HK-2 (cell line): ENCODE results near the gene INSM2.

Experiments used
- DNase-seq: peaks from one replicate; pipeline ENCODE4 v3.0.0-alpha.2; 2018; ENCODE audit not compliant: unreplicated experiment

The INSM2 gene, protein sequence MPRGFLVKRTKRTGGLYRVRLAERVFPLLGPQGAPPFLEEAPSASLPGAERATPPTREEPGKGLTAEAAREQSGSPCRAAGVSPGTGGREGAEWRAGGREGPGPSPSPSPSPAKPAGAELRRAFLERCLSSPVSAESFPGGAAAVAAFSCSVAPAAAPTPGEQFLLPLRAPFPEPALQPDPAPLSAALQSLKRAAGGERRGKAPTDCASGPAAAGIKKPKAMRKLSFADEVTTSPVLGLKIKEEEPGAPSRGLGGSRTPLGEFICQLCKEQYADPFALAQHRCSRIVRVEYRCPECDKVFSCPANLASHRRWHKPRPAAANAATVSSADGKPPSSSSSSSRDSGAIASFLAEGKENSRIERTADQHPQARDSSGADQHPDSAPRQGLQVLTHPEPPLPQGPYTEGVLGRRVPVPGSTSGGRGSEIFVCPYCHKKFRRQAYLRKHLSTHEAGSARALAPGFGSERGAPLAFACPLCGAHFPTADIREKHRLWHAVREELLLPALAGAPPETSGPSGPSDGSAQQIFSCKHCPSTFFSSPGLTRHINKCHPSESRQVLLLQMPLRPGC

DNA sequence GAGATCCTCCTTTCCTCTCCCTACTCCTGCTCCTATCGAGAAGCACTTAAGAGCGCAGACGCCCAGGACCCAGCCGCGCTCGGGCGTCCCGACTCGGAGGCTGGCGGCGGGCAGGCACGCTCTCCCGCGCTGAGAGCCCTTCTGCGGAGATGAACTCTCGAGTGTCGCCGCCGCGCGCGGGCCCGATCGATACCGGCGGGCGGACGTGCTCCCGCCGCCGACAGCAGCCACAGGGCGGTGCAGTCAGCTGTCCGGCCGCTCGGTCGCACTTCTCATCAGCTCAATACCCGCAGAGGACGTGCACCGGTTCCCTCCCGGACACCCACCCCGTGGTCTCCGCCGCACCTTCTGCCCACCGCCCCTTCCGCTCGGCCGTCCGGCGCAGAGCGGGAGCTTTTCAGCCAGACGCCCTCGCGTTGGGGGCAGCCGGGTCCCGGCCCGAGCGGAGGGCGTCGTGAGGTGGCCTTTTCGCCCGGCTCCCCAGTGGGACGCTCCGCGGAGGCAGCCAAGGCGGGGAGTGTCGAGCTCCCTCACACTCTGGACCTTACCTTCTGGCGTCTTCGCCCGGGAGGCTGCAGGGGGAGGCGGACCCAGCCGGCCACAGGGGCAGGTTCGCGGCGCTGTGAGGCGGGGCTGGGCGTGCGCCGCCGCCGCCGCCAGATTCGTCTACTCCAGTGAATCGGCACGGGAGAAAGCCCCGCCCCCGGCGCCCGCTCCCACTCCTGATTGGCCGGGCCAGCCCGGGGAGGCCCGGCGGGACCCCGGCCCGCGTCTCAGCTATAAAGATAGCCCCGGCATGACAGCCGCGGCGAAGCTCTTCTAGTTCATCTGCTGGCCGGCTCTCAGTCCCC lies at the start of gene INSM2:
Gene INSM2, plus strand, starts transcription at position 808 of the 851 bp plus-strand sequence. CDS start 89 bp downstream, outside the sequence.
- DNase-seq: peak; percentile 77

DNA sequence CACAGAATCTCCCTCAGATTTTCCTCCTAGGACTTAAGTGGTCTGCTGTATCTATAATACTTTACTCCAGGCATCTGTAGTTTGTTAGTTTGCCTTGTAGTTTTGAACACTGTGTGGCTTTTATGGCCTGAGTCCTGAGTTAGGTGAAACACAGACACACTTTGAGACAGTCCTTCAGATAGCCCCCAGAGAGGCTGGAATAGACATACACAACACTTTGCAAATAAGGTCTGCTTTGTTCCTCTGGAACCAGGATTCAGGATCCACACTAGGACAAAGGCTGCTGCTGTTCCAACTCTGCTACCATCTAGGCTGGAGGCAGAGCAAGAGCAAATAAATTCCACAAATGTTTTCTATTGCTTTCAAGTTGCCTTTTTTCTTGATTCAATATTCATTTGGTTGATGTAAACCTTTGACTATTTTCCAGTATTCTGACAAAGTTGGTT lies 41.4 kb upstream of the INSM2 start:
- no peak for DNase-seq

DNA sequence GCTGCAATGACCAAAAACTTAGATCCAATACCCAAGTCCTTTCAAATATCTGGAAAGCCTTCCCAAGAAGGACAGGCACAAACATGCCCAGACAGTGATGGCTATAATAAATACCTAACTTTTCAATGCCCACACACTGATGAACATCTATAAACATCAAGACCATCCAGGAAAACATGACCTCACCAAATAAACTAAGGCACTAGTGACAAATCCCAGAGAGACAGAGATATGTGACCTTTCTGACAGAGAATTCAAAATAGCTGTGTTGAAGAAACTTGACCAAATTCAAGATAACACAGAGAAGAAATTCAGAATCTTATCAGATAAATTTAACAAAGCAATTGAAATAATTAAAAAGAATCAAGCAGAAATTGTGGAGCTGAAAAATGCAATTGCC lies 38.7 kb upstream of the INSM2 start:
- no peak for DNase-seq

DNA sequence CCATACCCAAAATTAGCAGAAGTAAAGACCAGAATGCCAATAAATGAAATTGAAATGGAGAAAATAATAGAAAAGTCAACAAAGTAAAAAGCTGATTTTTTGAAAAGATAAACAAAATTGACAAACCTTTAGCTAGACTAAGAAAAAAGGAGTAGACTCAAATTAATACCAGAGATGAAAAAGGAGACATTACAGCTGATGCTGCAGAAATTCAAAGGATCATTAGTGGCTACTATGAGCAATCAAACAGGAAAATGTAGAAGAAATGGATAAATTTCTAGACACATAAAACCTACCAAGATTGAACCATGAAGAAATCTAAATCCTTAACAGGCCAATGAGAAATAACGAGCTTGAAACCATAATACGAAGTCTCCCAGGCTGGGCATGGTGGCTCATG lies 34.8 kb upstream of the INSM2 start:
- DNase-seq: no peak

DNA sequence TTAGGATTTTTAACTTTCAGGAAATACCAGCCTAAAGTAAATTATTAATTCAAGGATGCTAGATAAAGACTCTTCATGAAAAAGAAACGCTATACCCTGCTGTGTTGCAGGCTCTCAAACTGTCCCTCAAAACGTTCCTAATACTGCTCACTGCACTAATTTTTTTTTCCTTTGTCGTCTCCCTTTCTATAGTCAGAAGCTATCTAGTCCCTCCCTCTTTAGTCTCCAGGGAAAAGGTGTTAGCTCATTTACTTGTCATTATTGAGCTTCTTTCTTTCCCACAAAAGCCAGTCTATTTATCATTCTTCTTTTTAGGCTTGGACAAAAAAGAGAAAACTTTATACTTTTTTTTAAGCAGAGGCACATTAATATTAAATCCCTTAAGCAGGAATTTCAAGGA lies 30.3 kb upstream of the INSM2 start:
- no peak for DNase-seq

DNA sequence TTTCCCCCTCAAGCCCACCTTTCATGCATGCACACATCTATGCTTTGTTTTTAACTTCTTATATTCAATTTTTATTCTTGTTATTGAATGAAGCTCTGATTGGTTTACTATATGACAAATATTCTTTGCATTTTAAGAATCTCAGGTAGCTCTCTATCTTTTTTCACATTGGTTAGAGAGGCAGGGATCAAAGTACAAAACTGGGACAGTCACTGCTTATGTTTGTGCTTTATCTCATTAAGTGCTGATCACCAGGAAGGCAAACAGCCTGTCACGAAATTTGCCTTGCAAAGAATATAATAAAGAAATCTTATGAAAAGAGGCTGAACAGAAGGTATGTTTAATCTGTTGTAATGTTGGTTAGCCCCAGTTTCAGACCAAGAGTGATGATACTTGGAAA lies 29.7 kb upstream of the INSM2 start:
- no peak for DNase-seq

DNA sequence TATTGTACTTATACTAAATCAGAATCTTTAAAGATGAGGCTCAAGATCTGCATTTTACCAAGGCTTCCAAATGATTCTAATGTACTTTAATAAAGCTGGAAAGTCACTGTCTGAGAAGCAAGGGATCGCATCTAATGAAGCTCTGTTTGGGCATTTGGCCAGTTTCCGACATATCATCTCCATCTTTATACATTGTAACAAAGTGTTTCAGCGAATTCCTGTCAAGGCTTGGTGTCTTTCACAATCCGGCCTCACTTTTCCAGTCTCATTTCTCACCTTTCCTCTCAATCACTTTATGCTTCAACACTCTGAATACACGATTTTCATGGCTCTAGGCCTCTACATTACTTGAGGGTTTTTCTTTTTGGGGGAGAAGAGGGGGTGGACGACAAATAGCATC lies 27.5 kb upstream of the INSM2 start:
- no peak for DNase-seq

DNA sequence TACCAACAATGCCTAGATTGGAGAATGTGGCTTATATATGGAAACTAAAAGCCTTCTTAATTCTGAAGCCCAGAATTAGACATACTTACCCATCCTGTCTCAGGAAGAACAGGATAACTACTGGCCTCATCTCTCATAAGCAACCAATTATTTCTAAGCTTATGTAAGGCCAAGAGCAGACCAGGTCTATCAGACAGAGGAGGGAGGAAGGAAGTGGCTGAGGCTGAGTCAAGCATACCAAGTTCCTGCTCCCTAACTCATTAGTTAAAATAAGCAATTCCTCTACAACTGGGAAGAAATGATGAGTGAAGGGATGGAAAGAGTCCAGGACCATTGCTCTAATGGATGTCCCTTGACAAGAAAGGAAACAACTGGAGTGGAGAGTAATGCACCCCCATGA lies 27.0 kb upstream of the INSM2 start:
- no peak for DNase-seq

DNA sequence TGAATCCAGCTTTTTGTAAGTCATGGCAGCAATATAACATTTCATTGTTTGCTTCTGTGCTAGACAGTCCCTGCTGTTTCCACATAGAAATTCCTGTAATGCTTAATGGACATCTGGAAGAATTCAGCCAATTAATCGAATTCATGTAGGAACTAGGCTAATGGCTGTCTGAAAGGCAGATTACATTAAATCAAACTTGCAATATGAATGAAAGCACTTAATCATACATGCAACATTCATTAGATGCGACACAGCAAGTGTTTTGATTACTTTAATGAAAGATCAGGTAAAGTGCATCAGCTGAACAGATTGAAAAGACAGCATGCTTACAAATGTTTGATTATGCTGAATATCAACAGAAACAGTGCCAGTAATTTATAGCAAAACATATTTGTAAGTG lies 24.1 kb upstream of the INSM2 start:
- no peak for DNase-seq

DNA sequence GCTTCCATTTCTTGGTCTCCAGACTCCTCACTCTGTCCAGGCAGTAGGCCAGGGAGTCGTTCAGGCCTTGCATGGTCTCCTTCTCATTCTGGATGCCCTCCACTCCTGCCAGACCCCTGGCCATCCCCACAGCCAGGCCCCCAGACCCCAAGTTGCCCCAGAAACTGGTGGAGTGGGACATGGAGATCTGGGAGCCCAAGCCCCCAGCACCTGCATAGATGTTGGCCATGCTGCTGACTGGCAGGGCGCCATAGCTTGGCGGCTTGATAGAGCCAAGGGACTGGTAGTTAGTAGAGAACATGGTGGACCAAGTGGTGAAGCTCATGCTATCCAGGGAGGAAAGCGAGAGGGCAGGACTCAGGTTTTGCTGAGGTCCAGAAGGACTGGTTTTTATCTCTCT lies 21.2 kb upstream of the INSM2 start:
- no peak for DNase-seq

DNA sequence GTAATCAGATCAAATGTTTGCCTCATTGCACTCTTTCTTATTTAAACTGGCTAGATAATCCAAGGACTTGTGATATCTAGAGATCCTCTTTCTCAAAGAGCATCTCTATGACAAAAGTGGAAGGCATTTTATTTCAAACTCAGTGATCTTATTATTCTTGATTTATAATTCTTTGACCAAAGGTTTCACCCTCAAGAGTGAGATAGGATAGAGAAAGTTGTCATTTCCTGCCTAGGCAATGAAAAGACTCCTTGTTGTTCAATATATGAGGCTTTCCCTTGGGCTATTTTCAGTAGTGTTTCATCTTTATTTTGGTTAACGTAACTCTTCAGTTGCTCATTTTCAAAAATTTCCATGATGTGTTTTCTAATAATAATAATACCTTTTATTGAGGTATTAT lies 18.0 kb upstream of the INSM2 start:
- DNase-seq: no peak

DNA sequence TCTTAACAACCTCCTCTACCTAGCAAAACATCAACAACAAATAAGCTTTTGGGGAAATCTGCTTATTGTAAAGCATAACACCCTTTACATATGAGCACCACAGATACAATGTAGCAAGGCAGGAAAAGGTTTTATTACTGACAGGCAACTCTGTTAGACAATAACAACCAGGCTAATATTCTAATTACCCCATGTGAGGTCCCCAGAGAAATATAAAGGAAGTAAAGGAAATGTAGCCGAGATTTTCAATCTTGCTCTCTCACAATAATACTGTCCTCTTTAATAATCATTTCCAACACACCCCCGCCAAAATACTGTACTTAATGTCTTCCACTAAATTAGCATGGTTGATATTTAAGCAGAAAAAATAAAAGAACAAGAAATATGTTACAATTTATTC lies 14.0 kb upstream of the INSM2 start:
- DNase-seq: no peak

DNA sequence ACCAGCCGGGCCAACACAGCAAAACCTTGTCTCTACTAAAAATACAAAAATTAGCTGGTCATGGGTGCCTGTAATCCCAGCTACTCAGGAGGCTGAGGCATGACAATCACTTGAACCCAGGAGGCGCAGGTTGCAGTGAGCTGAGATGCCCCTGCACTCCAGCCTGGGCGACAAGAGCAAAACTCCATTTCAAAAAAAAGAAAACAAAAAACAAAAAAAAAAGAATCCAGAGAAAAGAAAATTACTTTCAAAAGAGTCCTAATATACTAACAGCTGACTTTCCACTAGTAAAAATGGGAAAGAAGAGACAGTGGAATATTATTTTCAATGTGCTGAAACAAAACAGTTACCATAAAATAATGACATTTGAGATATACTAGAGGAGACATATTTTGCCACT lies 8.3 kb upstream of the INSM2 start:
- DNase-seq: no peak

DNA sequence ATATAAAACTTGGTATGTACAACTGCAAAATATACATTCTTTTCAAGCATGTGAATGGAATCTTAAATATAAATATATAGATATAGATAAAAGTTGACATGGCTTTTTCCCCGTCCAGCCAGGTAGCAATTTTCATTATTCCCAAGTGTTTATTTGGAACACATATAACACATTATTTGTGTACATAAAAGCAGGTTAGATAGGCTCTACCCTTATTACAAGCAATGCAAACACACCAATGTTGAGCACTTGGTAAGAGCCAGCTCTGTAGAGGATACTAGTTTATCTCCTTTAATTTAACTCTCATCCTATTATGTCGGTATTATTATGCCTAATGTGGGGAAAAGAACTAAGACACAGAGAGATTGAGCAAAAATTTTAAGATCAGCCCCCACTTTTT lies 7.0 kb upstream of the INSM2 start:
- DNase-seq: no peak

DNA sequence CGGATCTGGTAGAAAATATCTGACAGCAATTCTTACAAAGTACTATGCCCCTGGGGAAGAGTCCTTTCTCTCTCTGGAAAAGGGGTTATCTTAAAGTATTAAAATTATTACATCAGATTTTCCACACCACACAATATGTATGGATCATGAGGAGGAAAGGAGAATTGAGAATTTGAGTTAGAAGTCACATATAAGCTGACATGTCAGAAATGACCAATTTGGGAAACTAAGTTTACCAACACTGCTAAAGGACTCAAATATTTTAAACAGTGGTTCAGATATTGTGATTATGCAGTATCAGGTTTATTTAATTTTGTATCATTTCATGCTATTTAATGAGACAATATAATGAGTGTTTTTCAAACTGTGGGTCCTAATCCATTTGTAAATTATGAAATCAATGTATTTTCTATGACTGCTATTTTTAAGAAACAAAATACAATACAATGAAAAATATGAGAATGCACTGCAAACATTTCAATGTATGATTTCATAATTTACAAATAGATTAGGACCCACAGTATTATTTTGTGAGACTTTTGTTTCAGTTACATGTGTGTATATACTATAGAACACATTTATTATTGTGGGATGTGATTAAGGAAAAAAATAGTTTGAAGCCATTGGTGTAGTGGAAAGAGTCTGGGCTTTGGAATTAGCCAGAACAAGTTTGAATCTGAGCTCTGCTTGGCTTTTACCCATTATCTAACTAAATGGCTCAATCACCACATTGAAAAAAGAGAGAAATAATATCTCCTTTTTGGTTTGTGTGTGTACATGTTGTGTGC lies 1.8 kb upstream of the INSM2 start:
- no peak for DNase-seq

DNA sequence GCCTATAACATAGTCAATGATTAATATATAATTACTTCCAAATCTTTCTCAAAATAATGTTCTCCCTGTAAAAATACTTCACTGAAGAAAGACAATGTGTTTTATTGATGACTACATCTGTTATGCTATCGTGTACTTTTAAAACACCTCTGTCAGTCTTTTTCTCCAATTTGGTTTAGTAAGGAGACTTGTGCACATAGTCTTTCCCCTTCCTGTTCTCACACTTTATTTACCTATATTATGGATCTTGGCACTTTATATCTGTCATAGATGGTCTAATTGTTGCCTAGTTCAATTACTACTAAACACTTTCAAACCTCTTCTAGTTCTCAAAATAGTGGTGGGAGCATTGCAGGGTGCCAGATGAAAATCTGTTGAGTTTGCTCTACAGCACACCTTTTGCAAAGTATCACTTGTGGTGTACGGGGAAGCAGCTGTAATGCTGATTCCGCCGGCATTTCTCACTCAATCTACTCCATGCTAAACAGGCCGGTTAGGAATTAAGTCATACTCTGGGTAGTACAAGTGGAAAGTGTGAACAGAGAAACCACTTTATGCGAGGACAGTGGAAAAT lies 1.1 kb upstream of the INSM2 start:
- no peak for DNase-seq

DNA sequence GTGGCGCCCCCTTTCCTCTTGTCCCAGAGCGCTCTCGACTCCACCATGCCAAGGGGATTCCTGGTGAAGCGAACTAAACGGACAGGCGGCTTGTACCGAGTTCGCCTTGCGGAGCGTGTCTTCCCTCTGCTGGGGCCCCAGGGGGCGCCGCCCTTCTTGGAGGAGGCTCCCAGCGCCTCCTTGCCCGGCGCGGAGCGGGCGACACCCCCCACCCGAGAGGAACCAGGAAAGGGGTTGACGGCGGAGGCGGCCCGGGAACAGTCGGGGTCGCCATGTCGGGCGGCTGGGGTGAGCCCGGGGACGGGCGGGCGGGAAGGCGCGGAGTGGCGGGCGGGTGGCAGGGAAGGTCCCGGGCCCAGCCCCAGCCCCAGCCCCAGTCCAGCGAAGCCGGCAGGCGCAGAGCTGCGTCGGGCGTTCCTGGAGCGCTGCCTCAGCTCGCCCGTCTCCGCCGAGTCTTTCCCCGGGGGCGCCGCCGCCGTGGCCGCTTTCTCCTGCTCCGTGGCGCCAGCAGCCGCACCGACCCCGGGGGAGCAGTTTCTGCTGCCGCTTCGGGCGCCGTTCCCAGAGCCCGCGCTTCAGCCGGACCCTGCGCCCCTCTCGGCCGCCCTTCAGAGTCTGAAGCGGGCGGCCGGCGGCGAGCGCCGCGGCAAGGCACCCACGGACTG lies 376 bp downstream of the INSM2 start:
- no peak for DNase-seq

DNA sequence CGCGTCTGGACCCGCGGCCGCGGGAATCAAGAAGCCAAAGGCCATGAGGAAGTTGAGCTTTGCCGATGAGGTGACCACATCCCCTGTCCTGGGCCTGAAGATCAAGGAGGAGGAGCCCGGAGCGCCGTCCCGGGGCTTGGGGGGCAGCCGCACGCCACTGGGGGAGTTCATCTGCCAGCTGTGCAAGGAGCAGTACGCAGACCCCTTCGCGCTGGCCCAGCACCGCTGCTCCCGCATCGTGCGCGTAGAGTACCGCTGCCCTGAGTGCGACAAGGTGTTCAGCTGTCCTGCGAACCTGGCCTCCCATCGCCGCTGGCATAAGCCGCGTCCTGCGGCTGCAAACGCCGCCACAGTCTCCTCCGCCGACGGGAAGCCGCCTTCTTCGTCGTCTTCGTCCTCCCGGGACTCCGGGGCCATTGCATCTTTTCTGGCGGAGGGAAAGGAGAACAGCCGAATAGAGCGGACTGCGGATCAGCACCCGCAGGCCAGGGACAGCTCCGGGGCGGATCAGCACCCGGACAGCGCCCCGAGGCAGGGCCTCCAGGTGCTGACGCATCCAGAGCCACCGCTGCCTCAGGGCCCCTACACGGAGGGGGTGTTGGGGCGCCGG lies 1.0 kb downstream of the INSM2 start:
- DNase-seq: peak; percentile 79

DNA sequence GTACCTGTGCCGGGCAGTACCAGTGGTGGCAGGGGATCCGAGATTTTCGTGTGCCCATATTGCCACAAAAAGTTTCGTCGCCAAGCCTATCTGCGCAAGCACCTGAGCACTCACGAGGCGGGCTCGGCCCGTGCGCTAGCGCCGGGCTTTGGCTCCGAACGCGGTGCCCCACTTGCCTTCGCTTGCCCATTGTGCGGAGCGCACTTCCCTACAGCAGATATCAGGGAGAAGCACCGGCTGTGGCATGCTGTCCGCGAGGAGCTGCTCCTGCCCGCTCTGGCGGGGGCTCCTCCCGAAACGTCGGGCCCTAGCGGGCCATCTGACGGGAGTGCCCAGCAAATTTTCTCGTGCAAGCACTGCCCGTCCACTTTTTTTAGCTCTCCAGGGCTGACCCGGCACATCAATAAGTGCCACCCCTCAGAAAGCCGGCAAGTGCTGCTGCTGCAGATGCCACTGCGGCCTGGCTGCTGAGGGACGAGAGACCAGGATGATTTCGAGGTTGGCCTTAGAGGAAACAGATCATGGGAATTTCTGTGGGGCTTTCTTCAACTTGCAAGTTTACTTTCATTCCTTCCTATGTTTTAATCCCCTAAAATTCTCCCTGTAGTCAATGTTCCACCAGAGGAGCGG lies 1.6 kb downstream of the INSM2 start:
- no peak for DNase-seq

DNA sequence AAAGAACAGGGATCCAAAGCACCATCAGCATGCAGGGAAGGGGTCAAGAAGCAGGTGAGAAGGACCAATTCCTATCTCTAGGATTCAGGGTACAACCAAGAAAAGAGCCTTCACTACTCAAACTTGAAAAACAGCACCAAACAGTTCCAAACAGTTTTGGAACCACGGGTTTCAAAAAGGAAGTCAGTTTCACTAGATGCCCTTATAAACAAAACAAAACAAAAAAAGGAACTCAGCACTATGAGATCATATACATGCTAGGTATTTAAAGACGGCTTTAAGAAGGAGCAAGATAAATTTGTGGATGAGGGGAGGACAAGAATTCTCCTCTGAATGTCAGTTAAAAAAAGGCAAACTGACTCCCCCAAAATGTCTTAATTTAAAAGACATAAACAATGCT lies 6.0 kb downstream of the INSM2 start:
- DNase-seq: no peak
